WTC11 (cell line): ENCODE measurements around the gene ENTREP1. TPM values are rescaled to one million over a fixed set of nuclear protein-coding genes. Genes with fewer than 3 reads are reported as not detected.

Source experiments
- ATAC-seq: fragments of 200-7000 bp; cut with Tn5 transposase; 2 replicates; pipeline ENCODE4 v1.10.0; 2021; ENCODE audit warnings: mild to moderate bottlenecking, moderate library complexity
- CTCF ChIA-PET: fragments of 300-600 bp; sonication (Branson Sonifier 250); formaldehyde crosslinking; loops from one replicate; lab custom pipeline; 2021; ENCODE audit warnings: antibody characterized with exemption; lab: Charles Lee
- POLR2A ChIA-PET: fragments of 350-600 bp; sonication (Branson Sonifier 250); formaldehyde crosslinking; loops from one replicate; lab custom pipeline; 2021; ENCODE audit warnings: antibody characterized with exemption; lab: Charles Lee
- DNase-seq: peaks from one replicate; pipeline ENCODE4 v3.0.0; 2021; ENCODE audit warnings: low spot score
- H3K27ac Mint-ChIP-seq: 2 replicates; pipeline ENCODE4 v1.8.0; 2021; ENCODE audit warnings: mixed read lengths
- H3K27me3 Mint-ChIP-seq: 2 replicates; pipeline ENCODE4 v1.8.0; 2021; ENCODE audit warnings: low read depth, mild to moderate bottlenecking, moderate library complexity, mixed read lengths
- H3K36me3 Mint-ChIP-seq: 2 replicates; pipeline ENCODE4 v1.8.0; 2021; ENCODE audit warnings: mixed read lengths
- H3K4me1 Mint-ChIP-seq: 2 replicates; pipeline ENCODE4 v1.8.0; 2022; ENCODE audit warnings: mixed read lengths
- H3K4me3 Mint-ChIP-seq: 2 replicates; pipeline ENCODE4 v1.8.0; 2021; ENCODE audit warnings: mild to moderate bottlenecking, moderate library complexity, mixed read lengths
- H3K9me3 Mint-ChIP-seq: 2 replicates; pipeline ENCODE4 v1.8.0; 2021; ENCODE audit warnings: mixed read lengths
- ARID4B ChIP-seq: sonication (generic); formaldehyde crosslinking; IDR thresholded peaks from 2 replicates; pipeline ENCODE4 v1.8.0; 2023; ENCODE audit warnings: missing genetic modification reagents, mild to moderate bottlenecking, borderline replicate concordance
- CTCF ChIP-seq: fragments of 200-600 bp; IDR thresholded peaks from 2 replicates; pipeline ENCODE4 v1.8.0; 2022; ENCODE audit warnings: antibody characterized with exemption
- FOXP1 ChIP-seq: sonication (generic); formaldehyde crosslinking; IDR thresholded peaks from 2 replicates; pipeline ENCODE4 v1.8.0; 2022; ENCODE audit warnings: missing genetic modification reagents, mild to moderate bottlenecking, moderate library complexity, borderline replicate concordance
- HMGA2 ChIP-seq: fragments of 250-450 bp; sonication (Bioruptor Pico); IDR thresholded peaks from 2 replicates; pipeline ENCODE4 v1.4.0; 2021; ENCODE audit warnings: mild to moderate bottlenecking, moderate library complexity
- IRF1 ChIP-seq: sonication (generic); formaldehyde crosslinking; IDR thresholded peaks from 2 replicates; pipeline ENCODE4 v1.8.0; 2023; ENCODE audit warnings: missing genetic modification reagents
- SMAD3 ChIP-seq: sonication (generic); formaldehyde crosslinking; IDR thresholded peaks from 2 replicates; pipeline ENCODE4 v1.8.0; 2022; ENCODE audit warnings: missing genetic modification reagents, mild to moderate bottlenecking, borderline replicate concordance
- ZNF121 ChIP-seq: sonication (generic); formaldehyde crosslinking; IDR thresholded peaks from 2 replicates; pipeline ENCODE4 v1.8.0; 2023; ENCODE audit warnings: missing genetic modification reagents
- ZNF219 ChIP-seq: sonication (generic); formaldehyde crosslinking; IDR thresholded peaks from 2 replicates; pipeline ENCODE4 v1.8.0; 2023; ENCODE audit warnings: missing genetic modification reagents, mild to moderate bottlenecking, borderline replicate concordance
- ZNF532 ChIP-seq: fragments of 250-450 bp; sonication (Bioruptor Pico); IDR thresholded peaks from 2 replicates; pipeline ENCODE4 v1.9.0; 2021; ENCODE audit warnings: mild to moderate bottlenecking, borderline replicate concordance
- ZNF671 ChIP-seq: fragments of 250-450 bp; sonication (Bioruptor Pico); IDR thresholded peaks from 2 replicates; pipeline ENCODE4 v1.8.0; 2021; ENCODE audit warnings: mild to moderate bottlenecking
- total RNA-seq: library from RNA; stranded (reverse); gene quantifications from 3 replicates; pipeline ENCODE4 v1.2.3, GENCODE V29; 2021

The ENTREP1 gene
- total RNA-seq, 1 experiment from 2014 or later: 22.4 TPM

GRCh38 chr9:69396759-69397158, 71.7 kb downstream of the ENTREP1 start:
- ATAC-seq (no peak), DNase-seq (no peak)
- Mint-ChIP-seq H3K36me3 (peaks cover 17% of the 10 kb centered on the region), H3K9me3 (peaks cover 9% of the 10 kb centered on the region), H3K27ac (no peak overlapping the region), H3K4me3 (no peak overlapping the region), H3K4me1 (no peaks in the 10 kb centered on the region), H3K27me3 (no peaks in the 10 kb centered on the region; the same call in 1 of the 2 replicates)
- CTCF ChIA-PET: no interaction called here
- POLR2A ChIA-PET: interaction anchor here (0.8 kb wide), 1 partner anchor 173 kb away, joined by 3 read pairs; no protein-coding TSS in a partner anchor
- TF ChIP-seq IRF1 (CRISPR knock-in tag) (no peak), ZNF121 (CRISPR knock-in tag) (peak; percentile 88; the same call in 1 of the 2 replicates)

- peaks cover 11% of the 10 kb centered on the region for H3K9me3 Mint-ChIP-seq
- no peaks in the 10 kb centered on the region for H3K4me1 Mint-ChIP-seq
- DNase-seq (no peak), ATAC-seq (no peak)
- no peak overlapping the region for H3K4me3 Mint-ChIP-seq
- H3K27me3 Mint-ChIP-seq: no peaks in the 10 kb centered on the region; the same call in 1 of the 2 replicates
- H3K36me3 Mint-ChIP-seq: peaks cover 14% of the 10 kb centered on the region
- TF ChIP-seq HMGA2 (CRISPR knock-in tag) (no peak), FOXP1 (CRISPR knock-in tag) (no peak), CTCF (no peak), ZNF532 (CRISPR knock-in tag) (no peak), ZNF219 (CRISPR knock-in tag) (no peak), ARID4B (CRISPR knock-in tag) (no peak), SMAD3 (CRISPR knock-in tag) (no peak), ZNF671 (CRISPR knock-in tag) (no peak)
- CTCF ChIA-PET: interaction anchor here (0.8 to 1.5 kb wide), 4 partner anchors 25 to 174 kb away, joined by 3 to 5 read pairs (median 4); no protein-coding TSS in a partner anchor
- POLR2A ChIA-PET: interaction anchor here (0.8 kb wide), 1 partner anchor 174 kb away, joined by 3 read pairs; no protein-coding TSS in a partner anchor
- no peak overlapping the region; the same call in 1 of the 2 replicates for H3K27ac Mint-ChIP-seq
These were observed 72.6 kb downstream of the ENTREP1 start for GRCh38 chr9:69397384-69398214.
